CD4-positive, alpha-beta T cell treated with Interleukin-1 beta for 1 hour (primary cell): ENCODE data around the gene LEMD1.
"Not testable (repeated sequence)": the region's sequence is repeated elsewhere in the genome, so short reads cannot be mapped to it uniquely, and the experiment has no call there.

Experiments used
- DNase-seq, 2 donors: peaks; one replicate each; pipeline ENCODE4 v3.0.0-alpha.2; 2020 to 2022

The LEMD1 gene

DNA sequence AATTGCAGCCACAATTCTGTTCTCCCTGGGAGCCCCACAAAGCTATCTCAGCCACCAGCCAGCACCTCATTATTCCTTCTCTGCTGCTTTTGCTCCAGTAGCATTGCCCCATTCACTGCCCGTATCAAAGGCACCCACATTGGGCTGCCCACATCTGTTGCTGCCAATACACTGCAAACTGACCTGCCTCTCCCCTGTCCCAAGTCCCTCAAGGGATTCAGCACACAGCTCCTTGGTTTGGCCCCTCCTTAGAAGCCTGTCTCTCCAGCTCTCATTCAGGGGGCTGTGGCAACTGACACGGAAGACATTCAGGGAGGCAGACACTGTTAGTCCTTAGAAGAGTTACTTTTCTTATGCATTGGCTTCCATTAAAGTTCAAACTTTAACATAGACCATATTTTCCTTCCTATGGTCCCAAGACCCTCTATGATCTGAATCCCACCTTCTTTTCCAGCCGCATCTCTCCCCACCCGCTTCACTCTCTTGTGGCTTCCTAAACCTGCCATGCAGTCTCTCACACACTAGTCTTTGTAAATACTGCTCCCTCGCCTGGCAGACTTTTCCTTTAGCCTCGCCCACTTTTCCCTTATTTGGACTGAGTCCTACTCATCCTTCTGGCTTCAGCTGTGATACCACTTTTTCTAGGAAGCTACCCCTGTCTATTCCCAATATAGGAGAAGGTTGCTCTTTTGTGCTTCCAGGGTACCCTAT lies 45.9 kb downstream of the LEMD1 start:
- DNase-seq = no peak

- DNase-seq = no peak
Measured at GRCh38 chr1:205374210-205375078, 47.4 kb downstream of the LEMD1 start.

DNA sequence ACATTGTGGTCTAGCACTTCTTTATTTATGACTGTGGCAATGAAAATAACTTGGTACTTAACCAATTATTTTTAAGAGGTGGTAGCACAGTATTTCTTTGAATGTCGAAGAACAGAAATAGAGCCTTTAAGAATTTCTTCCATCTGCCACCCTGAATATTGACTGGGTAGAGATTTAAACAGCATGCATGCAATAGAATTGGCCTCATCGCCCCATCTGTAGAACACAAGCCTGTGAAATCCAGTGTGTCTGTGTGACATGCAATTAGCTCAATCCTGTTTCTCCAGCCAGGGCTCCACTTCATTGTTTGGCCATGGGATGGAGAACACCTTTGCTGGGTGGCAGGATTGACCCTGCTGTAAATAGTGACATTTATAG lies 48.1 kb downstream of the LEMD1 start:
- no peak for DNase-seq

DNA sequence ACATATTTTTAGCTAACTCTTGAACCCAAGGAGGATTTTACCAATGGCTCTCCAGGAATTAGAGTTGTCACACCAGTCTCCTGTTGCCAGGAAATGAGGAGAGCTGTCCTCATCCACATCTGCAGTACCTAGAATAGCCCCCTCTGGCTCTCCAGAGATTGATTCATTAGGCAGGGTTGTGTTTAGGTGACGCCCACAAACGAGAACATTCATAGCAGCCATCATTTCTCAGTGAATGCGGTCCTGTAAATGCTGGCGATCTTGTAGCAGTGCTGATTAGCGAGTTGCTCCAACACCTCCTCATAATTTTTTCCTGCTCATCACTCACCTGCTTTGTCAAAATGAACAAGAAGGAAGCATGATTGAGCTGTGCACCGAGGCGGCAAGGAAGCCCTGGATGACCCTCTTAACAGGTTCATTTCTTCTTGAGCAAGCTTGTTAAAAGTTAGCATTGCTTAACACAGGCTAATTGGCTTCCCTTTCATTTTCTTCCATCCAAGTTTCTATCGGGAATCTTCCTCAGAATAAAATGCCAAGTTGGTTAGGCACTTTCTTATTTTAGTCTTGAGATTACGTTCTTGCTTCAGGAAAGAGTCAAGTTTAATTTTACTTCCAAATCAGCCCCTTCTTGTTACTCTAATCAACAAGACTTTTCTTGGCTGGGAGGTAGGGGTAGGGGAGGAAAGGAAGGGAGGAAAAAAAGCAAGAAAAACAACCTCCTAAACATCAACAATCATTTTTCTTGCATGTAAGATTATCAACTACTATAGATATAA lies 48.6 kb downstream of the LEMD1 start:
- DNase-seq = no peak

DNA sequence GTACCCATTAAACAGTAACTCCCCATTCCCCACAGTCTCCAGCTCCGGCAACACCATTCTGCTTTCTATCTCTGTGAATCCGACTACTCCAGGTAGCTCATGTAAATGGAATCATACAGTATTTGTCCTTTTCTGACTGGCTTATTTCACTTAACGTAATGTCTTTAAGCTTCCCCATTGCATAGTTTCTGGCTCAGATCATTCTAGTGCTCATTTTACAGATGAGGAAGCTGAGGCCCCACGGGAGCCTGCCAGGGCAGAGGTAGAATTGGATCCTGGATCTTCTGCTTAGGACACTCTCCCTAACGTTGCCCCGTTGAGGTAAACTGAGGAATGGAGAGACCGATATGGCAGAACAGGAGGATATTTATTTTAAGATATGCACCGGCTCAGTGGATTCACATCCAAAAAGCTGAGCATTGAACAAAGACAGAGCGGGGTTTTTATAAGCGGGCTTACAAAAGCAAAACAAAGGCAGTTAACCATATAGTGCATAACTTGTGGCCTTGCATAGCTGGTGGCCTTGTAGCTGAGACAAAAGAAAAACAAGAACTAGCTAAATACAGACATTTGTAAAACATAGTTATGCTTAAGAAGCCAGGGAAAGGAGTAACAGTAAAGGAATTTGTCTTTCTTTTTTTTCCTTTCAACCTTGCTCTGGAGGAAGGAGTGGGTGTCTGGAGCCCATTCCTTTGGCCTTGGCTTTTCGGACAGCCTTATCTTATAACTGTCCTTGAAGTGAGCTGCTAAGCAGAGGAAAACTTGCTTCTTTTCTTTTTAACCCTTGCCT lies 49.8 kb downstream of the LEMD1 start:
- no peak for DNase-seq

- no peak for DNase-seq
Measured at GRCh38 chr1:205370780-205371179, 51.1 kb downstream of the LEMD1 start.

- DNase-seq = no peak
Measured at GRCh38 chr1:205369701-205370123, 52.1 kb downstream of the LEMD1 start.

GRCh38 chr1:205368478-205368877 lies 53.4 kb downstream of the LEMD1 start:
- DNase-seq = no peak

GRCh38 chr1:205365945-205366463 lies 55.9 kb downstream of the LEMD1 start:
- no peak for DNase-seq

DNA sequence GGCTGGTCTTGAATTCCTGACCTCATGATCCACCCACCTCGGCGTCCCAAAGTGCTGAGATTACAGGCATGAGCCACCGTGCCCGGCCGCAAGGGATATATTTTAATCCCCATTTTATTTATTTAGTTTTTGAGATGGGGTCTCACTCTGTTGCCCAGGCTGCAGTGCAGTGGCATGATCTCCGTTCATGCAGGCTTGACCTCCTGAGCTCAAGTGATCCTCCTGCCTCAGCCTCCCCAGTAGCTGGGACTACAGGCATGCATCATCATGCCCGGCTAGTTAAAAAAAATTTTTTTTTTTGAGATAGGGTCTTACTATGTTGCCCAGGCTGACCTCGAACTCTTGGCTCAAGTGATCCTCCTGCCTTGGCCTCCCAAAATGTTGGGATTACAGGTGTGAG lies 56.8 kb downstream of the LEMD1 start:
- DNase-seq = not testable (repeated sequence)

GRCh38 chr1:205360891-205361290 lies 61.0 kb downstream of the LEMD1 start:
- no peak for DNase-seq

DNA sequence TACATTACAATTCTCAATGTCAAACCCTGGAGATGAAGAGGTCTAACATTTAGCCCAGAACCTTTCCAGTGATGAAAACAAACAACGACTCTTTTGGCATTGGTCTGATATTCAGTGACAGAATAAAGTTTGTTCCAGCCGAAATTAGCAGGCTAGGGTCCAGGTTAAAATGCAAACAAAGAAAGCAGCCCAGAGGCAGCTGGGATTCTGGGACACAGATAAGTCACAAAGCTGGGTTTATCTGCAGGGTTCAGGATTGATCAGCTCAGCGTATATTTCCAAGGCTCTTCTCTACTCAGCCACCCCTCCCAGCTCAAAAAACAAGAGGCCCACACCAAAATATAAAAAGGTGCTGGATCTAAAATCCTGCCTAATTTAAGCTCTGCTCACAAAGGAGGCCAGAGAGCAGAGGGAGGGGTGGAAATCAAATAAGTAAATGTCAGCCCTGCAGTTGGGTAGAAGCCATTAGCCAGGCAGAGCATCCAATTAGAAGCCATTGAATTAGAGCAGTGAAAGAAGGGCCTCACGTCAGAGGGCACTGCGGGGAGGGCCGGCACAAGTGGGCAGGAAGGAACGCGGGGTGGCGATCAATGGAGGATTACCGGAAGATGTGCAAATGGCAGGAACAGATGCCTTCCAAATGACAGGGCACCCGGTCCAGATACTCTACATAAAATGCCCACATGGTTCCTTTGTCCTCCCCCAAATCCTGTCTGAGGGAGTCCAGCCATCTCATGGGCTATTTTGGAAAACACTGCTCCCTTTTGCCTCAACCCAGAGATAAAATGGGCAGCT lies 61.9 kb downstream of the LEMD1 start:
- DNase-seq = no peak

DNA sequence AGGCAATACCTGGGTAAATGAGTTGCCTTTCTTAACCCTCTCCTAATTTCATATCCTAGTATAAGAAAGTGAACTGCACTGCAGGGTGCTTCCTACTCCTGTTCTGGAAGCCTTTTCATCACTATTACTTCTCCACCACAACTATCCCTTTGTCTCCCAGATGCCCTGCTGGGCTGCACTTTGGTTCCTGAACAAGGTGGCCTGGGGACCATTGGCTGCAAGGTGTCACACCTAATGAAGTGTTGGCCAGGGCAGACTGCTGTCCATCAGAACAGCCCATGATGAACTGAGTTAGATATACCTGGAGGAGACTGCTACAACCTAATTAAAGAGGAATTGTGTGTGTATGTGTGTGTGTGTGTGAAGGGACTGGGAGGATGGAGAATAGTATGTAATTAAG lies 63.3 kb downstream of the LEMD1 start:
- no peak for DNase-seq

DNA sequence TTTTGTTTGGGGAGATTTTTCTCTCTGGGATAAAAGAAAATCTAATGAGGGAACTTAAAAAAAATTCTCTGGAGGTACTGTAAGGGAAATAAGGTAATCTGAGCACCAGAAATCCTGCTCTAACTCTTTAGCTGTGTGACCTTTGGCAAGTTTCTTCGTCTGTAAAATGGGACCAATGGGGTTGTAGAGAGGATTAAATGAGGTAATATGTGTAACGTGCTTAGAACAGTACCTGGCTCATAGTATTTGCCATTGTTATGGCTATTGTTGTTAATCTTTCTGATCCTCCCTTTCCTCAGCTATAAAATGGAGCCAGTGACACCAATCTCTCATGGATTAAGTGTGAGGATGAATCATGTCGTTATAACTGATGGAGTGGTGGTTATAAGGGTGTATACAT lies 64.3 kb downstream of the LEMD1 start:
- no peak for DNase-seq

DNA sequence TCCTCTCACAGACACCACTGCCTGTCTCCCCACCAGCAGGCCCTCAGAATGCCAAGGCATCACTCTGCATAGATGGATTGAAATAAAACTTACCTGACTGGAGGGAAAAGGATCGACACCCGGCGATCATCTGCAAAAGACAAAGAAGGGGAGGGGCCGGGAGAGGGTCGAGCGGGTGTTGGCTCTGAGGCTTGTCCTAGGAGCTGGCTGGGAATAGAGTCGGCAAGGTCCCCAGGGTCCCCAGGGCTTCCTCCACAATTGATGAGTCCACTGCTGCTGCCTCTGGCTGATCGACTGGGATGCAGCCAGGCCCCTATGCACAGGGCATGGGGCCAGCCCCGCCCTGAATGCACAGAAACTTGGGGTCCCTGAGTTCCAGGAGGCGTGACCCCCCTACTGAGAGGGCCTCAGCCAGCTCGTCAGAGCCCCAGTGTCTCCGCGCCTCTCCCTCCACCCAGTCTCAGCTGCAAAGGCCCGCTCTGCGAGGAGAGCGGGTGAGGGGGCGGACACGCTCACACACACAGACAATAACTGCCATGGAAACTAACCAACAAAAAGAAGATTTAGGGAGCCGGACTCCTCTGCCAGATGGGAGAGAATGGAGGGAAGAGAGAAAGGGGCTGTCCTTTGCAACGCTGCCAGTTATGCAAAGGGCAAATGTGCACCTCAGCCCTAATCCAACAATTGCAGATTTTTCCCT lies 65.3 kb downstream of the LEMD1 start, which contains the start of gene KLHDC8A:
Gene KLHDC8A, minus strand, starts transcription at position 483 of the 700 bp plus-strand sequence. CDS start 13,318 bp downstream, outside the sequence.
- DNase-seq = no peak

DNA sequence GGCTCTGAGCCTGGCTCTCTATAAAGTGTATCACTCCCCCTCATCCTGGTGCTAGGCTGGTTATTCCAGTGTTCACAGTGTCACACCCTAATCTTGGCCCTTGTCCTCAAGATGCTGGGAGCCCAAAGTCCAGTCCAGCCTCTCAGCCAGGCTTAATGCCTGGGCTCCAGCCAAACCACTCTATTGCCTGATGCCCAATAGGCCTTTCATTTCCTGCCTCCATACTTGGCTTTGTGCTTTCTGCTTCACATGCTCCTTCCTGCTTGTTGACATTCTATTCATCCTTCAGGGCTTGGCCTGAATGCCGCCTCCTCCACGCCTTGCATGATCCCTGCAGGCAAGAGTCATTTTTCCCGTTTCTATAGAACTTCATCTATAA lies 66.8 kb downstream of the LEMD1 start:
- DNase-seq = no peak

DNA sequence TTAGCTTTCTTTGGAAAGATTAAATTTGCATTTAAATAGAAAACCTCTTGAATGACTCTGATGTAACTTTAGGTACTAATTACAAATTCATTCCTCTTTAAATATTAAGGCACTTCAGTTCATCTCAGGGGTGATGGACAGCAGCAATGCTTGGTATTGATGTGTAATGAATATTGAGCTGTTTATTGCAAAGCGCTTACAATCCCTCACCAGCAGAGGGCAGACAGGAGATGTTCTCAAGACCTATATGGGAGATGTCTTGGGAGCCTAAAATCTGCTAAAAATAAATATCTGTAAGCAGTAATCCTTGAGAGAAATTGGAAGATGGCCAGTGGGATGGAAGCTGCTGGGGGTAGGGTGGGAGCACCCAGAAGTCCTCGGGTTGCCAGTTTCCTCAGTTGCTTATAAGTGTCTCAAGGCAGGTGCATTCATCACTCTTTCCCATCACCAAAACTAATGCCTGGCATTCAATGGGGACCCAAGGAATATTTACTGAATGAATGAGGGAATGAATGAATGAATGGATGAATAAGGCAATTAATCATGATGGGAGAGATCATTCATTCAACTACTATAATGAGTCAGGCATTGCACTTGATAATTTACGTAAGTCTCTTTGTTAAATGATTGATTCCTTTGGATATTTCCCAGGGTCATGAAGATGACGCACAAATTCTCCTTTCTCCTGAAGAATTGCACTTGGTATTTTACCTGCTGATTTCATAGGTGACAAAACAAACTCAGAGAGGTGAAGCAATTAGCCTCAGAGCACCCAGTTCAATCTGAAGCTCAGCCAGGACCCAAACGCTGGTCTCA lies 67.4 kb downstream of the LEMD1 start:
- DNase-seq = peak; percentile 53 to 66

DNA sequence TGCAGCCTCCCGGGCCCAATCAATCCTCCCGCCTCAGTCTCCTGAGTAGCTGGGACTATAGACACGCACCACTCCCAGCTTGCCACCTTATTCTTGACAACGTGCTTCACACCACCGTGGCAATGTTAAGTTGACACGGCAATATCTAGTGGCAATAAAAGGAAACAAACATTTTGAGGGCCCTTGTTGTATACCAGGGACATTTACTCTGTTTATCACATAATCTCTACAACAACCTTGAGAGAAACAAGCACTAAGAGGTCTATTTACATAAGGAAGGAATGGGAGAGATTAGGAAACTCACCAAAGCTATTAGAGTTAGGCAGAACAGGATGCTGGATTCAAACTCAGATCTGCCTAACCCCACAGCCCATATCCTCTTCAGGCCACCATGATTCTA lies 68.2 kb downstream of the LEMD1 start:
- no peak for DNase-seq

GRCh38 chr1:205353191-205353590 lies 68.7 kb downstream of the LEMD1 start:
- DNase-seq = no peak
